Stomach smooth muscle (tissue), 2 donors: Measurements from ENCODE around the gene CLK3.

Source experiments
- H3K27ac ChIP-seq: one replicate; pipeline ENCODE4 v1.7.0; 2013; ENCODE audit warnings: mild to moderate bottlenecking, low read length, inconsistent platforms
- H3K27me3 ChIP-seq, 2 donors: one replicate each; pipeline ENCODE4 v1.7.0; 2013; ENCODE audit warnings: low read length in 2 of 2; ENCODE audit not compliant: insufficient read depth in 2 of 2, control insufficient read depth in 1 of 2
- H3K36me3 ChIP-seq, 2 donors: one replicate each; pipeline ENCODE4 v1.7.0; 2013; ENCODE audit warnings: low read length in 2 of 2; ENCODE audit not compliant: control insufficient read depth in 2 of 2, insufficient read depth in 2 of 2
- H3K4me1 ChIP-seq: one replicate; pipeline ENCODE4 v1.7.0; 2013; ENCODE audit warnings: low read length; ENCODE audit not compliant: control insufficient read depth, insufficient read depth
- H3K4me3 ChIP-seq, 2 donors: one replicate each; pipeline ENCODE4 v1.7.0; 2013; ENCODE audit warnings: low read length in 2 of 2
- H3K9ac ChIP-seq, 2 donors: one replicate each; pipeline ENCODE4 v1.7.0; 2013; ENCODE audit warnings: low read length in 2 of 2, mild to moderate bottlenecking in 1 of 2
- H3K9me3 ChIP-seq, 2 donors: one replicate each; pipeline ENCODE4 v1.7.0; 2013; ENCODE audit warnings: low read length in 2 of 2; ENCODE audit not compliant: control insufficient read depth in 2 of 2
- donor health status: healthy.
- donor health status: Pancreatic carcinoma.

The CLK3 gene

GRCh38 chr15:74630284-74631086, 14.8 kb downstream of the CLK3 start:
- Histone ChIP-seq H3K9me3 (no peaks in the 10 kb centered on the region), H3K36me3 (peaks cover 63 to 82% of the 10 kb centered on the region in 2 donors), H3K27me3 (no peaks in the 10 kb centered on the region), H3K4me1 (no peaks in the 10 kb centered on the region), H3K27ac (no peak overlapping the region), H3K4me3 (no peak overlapping the region), H3K9ac (no peak overlapping the region)

- Histone ChIP-seq H3K9me3 (no peaks in the 10 kb centered on the region), H3K27ac (no peak overlapping the region), H3K4me3 (no peak overlapping the region), H3K4me1 (no peaks in the 10 kb centered on the region), H3K36me3 (peaks cover 64 to 82% of the 10 kb centered on the region in 2 donors), H3K27me3 (no peaks in the 10 kb centered on the region), H3K9ac (no peak overlapping the region)
Observed at GRCh38 chr15:74631087-74631385, 15.4 kb downstream of the CLK3 start.

GRCh38 chr15:74631408-74631807, 15.8 kb downstream of the CLK3 start:
- Histone ChIP-seq H3K27me3 (no peaks in the 10 kb centered on the region), H3K9me3 (no peaks in the 10 kb centered on the region), H3K4me1 (no peaks in the 10 kb centered on the region), H3K4me3 (no peak overlapping the region), H3K27ac (no peak overlapping the region), H3K36me3 (peaks cover 67 to 82% of the 10 kb centered on the region in 2 donors), H3K9ac (no peak overlapping the region)

- H3K9ac ChIP-seq: no peak overlapping the region
- no peaks in the 10 kb centered on the region for H3K9me3 ChIP-seq
- H3K4me3 ChIP-seq: no peak overlapping the region
- peaks cover 68 to 82% of the 10 kb centered on the region in 2 donors for H3K36me3 ChIP-seq
- no peak overlapping the region for H3K27ac ChIP-seq
- no peaks in the 10 kb centered on the region for H3K4me1 ChIP-seq
- H3K27me3 ChIP-seq: no peaks in the 10 kb centered on the region
Observed at GRCh38 chr15:74631935-74632560, 16.4 kb downstream of the CLK3 start.

- no peaks in the 10 kb centered on the region for H3K4me1 ChIP-seq
- H3K27ac ChIP-seq: no peak overlapping the region
- no peak overlapping the region for H3K9ac ChIP-seq
- no peak overlapping the region for H3K4me3 ChIP-seq
- H3K9me3 ChIP-seq: no peaks in the 10 kb centered on the region
- no peaks in the 10 kb centered on the region for H3K27me3 ChIP-seq
- peaks cover 69 to 79% of the 10 kb centered on the region in 2 donors for H3K36me3 ChIP-seq
Observed at GRCh38 chr15:74632601-74633000, 17.0 kb downstream of the CLK3 start.

GRCh38 chr15:74633781-74634180, 18.1 kb downstream of the CLK3 start:
- H3K9me3 ChIP-seq: no peaks in the 10 kb centered on the region
- H3K27ac ChIP-seq: no peak overlapping the region
- H3K4me1 ChIP-seq: no peaks in the 10 kb centered on the region
- H3K36me3 ChIP-seq: peaks cover 63 to 74% of the 10 kb centered on the region in 2 donors
- H3K27me3 ChIP-seq: no peaks in the 10 kb centered on the region
- H3K4me3 ChIP-seq: no peak overlapping the region
- no peak overlapping the region for H3K9ac ChIP-seq

- H3K36me3 ChIP-seq: peaks cover 71 to 74% of the 10 kb centered on the region in 2 donors
- H3K27ac ChIP-seq: no peak overlapping the region
- no peak overlapping the region for H3K4me3 ChIP-seq
- H3K4me1 ChIP-seq: no peaks in the 10 kb centered on the region
- H3K9me3 ChIP-seq: no peaks in the 10 kb centered on the region
- H3K27me3 ChIP-seq: no peaks in the 10 kb centered on the region
- H3K9ac ChIP-seq: no peak overlapping the region
Observed at GRCh38 chr15:74635228-74635627, 19.6 kb downstream of the CLK3 start.

- no peak overlapping the region for H3K4me3 ChIP-seq
- no peak overlapping the region for H3K9ac ChIP-seq
- H3K4me1 ChIP-seq: no peaks in the 10 kb centered on the region
- H3K27me3 ChIP-seq: no peaks in the 10 kb centered on the region
- no peaks in the 10 kb centered on the region for H3K9me3 ChIP-seq
- H3K27ac ChIP-seq: no peak overlapping the region
- peaks cover 67 to 71% of the 10 kb centered on the region in 2 donors for H3K36me3 ChIP-seq
Observed at GRCh38 chr15:74636984-74637383, 21.3 kb downstream of the CLK3 start.

- Histone ChIP-seq H3K9me3 (no peaks in the 10 kb centered on the region), H3K36me3 (peaks cover 41 to 45% of the 10 kb centered on the region in 2 donors), H3K27ac (no peak overlapping the region), H3K27me3 (no peaks in the 10 kb centered on the region), H3K4me3 (no peak overlapping the region), H3K4me1 (peaks cover 3% of the 10 kb centered on the region), H3K9ac (no peak overlapping the region)
Observed at GRCh38 chr15:74641151-74641550, 25.5 kb downstream of the CLK3 start.

- no peak overlapping the region for H3K9ac ChIP-seq
- no peaks in the 10 kb centered on the region for H3K9me3 ChIP-seq
- peaks cover 29 to 34% of the 10 kb centered on the region in 2 donors for H3K36me3 ChIP-seq
- peaks cover 3% of the 10 kb centered on the region for H3K4me1 ChIP-seq
- no peak overlapping the region for H3K27ac ChIP-seq
- H3K27me3 ChIP-seq: no peaks in the 10 kb centered on the region
- no peak overlapping the region for H3K4me3 ChIP-seq
Observed at GRCh38 chr15:74642348-74642733, 26.7 kb downstream of the CLK3 start.
